NCI-H1417 treated with DMSO at 0.1 percent for 48 hours (cell line): ENCODE data around the gene BANP.
"Not testable (repeated sequence)": the region's sequence is repeated elsewhere in the genome, so short reads cannot be mapped to it uniquely, and the experiment has no call there.

Source experiments
- DNase-seq: peaks from one replicate; lab custom pipeline; 2025; lab: John Stamatoyannopoulos, UW

The BANP gene

DNA sequence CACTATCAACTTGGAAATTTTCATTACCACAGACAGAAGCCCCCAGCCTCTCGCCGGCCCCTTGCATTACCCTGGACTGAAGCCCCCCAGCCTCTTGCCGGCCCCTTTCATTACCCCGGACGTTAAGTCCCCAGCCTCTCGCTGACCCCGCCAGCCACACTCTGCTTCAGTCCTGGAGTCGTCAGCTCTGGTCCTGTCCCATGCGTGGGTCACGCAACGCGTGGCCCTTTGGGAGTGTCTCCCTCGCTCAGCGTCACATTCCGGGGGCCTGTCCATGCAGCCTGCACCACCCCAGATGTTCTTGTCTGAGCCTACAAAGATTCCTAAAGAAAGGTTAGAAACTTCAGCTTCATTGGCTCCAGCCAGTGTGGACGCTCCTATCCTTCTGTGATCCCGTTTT is 153.1 kb downstream of the BANP start:
- not testable (repeated sequence) for DNase-seq

DNA sequence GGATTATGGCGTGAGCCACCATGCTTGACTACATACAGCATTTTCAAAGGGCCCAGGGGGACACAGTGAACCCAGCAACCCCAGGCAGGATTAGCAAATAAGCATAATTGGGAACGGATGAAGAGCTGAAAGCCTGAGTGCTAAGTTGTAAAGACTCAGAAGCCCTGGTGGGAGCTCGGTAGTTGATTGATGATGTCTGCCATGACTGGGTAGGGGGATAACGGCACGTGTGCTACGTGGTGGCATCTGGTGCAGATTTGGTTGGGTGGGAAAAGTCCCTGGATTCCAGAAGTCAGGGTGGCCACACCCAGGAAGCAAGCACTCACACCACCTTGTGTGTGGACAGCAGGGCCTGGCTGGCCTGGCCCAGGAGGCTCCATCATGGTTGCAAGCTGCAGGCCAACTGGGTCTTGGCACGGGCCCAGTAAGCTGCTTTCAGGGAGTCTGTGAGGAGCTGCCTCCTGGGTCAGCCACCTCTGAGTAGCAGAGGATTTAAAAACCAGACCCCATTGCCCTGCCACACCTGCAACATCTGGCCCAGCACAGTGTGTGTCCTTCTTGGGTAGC is 154.4 kb downstream of the BANP start:
- DNase-seq = not testable (repeated sequence)

DNA sequence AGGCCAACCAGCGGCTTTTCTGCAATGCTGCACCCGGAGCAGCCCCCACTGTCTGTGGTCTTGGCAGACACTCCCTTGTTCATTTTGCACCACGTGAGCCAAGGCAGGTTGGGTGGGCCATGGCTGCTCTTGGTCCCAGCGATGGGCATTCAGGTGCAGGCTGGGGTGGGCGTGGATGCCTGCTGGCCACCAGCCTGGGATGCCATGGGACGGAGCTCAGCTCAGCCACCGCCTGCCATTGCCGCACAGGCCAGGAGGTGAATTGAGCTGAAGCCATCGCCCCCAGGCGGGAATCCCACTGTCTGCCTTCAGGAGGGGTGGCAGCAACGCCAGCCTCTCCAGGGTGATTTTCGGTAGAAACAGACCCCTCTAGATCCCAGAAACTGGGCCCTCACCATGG is 155.3 kb downstream of the BANP start:
- DNase-seq = not testable (repeated sequence)

DNA sequence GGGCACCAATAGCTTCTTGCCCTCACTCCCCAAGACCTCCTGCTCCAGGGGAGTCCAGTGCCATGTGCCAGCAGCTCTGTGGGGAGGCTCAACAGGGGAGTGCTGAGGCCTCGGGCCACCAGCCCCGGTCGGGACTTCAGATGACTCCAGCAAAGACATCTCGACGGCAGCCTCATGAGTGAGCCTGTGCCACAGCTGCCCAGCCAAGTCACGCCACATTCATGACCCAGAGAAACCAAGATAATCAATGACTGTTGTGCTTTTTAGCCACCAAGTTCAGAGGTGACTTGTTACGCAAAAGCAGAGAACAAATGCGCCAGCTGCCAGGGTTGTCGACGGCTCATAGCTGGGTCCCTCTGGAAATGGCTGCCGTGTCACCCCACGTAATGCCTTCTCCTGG is 157.5 kb downstream of the BANP start:
- no peak for DNase-seq

DNA sequence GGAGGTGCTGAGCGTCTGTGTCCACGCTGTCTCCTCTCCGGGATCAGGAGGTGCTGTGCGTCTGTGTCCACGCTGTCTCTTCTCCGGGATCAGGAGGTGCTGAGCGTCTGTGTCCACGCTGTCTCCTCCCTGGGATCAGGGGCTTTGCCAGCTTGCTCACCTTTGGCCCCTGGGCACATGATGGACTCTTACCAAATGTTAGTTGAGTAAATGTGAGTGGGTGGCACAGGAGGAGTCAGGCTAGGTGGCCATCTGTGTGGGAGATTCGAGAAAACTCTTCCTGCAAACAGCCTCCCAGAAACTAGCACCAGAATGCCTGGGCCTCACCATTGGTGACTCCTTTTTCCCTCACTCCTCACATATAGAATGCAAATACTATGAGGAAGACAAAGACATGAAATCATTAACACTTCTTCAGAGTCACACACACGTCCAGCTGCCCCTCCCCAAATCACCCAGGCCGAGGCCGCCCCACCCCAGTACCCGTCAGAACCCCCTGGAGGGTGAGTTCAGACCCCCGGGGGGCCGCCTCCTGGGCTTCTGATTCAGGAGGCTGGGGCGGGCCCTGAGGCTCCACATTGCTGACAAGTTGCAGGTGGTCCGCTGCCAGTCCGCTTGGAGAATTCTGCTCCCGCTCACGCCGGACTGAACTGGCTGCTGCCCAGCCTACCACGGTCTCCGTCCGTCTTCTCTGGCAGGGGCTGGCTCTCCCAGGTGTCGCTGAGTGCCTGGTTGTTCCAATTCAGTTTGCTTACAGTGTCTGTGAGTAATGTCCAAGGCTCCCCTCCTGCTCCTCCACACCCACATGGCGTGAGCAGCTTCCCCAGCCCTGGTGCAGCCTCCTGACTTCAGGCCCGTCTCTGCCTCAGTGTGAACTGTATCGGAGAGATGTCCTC is 158.7 kb downstream of the BANP start:
- not testable (repeated sequence) for DNase-seq

DNA sequence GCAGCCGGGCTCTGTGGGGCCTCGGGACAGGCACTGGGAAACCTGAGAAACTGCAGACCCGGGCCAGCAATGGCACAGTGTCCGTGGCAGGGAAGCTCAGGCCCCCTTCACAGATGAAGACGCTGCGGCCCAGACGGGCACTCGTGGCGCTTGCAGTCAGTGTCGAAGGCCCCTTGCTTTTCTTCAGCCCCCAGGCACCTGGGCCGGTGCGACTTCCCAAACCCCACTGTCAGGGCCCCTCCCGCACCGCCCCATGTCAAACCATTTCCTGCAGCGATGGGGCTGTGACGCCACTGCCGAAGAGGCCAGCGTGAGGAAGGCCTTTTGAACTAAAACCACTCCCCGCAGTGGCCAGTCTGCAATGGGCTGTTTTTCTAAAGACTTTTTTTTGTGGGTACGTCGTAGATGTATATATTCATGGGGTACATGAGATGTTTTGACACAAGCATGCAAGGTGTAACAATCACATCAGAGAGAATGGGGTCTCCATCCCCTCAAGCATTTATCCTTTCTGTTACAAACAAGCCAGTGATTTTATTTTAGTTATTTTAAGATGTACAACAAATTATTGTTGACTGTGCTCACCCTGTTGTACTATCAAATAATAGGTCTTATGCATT is 159.8 kb downstream of the BANP start:
- DNase-seq = not testable (repeated sequence)

DNA sequence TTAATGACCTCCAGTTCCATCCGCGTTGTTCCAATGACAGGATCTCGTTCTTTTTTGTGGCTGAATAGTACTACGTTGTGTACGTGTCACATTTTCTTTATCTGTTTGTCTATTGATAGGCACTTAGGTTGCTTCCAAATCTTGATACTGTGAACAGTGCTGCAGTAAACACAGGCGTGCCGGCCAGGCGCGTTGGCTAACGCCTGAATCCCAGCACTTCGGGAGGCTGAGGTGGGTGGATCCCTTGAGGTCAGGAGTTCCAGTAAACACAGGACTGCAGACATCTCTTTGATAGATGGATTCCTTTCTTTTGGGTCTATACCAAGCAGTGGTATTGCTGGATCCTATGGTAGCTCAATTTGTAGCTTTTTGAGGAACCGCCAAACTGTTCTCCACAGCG is 160.7 kb downstream of the BANP start:
- DNase-seq = not testable (repeated sequence)

DNA sequence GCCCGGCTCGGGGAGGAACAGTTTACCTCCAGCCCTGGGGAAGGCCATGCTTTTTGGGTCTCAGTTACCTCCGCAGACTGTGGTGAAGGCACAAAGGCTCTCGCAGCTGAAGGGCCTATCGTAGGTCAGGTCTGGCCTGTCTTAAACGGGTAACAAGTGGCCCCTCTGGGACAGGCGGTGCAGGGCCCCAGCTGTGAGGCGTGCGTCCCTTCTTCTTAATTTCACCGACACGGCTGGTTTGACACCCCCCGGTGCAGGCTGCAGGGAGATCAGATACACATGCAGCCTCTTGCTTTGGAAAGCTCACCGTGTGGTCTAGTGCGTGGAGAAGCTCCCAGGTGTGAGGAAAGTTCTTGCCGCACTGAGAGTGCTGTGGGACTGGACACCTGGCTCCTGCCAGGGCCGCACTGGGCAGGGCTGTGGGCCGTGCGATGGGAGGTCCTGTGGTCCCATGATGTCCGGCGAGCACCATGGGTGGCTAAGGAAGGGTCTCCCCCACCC is 162.4 kb downstream of the BANP start:
- no peak for DNase-seq

DNA sequence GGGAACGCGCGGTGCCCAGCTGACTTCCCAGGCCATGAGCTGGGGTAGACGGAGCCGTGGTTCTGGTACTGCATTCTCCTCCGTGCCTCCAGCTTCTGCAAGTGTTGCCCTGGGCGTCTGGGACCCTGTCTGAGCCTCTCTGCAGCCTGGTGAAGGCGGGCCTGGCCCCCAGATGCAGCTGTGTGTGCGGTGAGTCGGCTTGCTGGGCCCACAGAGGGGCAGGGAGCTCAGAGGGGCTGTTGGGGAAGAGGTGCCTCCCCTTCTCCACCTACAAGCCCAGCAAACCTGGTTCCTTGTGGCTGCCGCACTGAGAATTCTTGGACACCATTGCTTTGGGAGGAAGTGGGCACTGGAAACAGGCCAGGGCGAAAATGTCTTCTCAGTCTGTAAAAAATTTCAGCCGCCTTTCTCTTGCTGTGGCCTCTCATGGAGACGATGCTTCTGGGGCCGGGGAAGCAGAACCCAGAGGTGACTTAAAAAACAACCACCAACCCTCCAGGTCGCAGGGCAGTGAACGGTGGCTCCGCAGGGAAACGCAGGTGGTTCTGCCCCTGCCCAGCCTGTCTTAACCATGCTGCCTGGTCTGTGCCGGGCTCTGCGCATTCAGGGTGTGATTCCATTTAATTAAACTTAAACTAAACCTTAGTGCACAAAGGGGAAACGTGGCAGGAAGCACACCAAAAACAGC is 163.5 kb downstream of the BANP start:
- DNase-seq = not testable (repeated sequence)

DNA sequence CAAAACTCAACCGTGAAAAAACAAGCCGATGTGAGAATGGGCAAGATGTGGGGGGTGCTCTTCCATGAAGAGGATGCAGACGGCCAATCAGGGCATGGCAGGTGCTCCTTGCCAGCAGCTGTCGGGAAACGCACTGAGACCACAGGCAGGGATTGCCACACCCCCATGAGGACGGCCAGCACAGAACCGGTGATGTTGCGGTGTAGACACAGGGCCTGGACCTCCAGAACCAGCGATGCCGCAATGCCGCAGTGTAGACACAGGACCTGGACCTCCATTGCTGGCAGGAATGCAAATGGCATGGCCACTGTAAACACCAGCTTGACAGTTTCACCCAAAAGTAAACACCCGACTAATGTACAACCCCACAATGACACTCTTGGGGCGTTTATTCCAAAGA is 164.9 kb downstream of the BANP start:
- DNase-seq = no peak

DNA sequence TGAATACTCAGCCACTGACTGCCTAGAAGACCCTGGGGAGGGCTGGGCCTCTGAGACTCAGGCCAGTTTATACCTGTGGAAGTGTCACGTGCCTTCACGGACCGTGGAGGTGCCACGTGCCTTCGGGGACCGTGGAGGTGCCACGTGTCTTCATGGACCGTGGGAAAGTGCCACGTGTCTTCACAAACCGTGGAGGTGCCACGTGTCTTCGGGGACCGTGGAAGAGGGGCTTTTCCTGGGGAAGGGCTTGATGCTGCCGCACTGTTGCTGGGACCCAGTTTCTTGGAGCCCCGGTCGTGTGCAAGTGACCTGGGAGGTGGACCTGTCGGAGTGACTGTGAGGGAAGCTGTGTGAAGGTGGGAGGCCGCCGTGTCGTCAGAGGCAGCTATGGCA is 166.2 kb downstream of the BANP start:
- DNase-seq = no peak

DNA sequence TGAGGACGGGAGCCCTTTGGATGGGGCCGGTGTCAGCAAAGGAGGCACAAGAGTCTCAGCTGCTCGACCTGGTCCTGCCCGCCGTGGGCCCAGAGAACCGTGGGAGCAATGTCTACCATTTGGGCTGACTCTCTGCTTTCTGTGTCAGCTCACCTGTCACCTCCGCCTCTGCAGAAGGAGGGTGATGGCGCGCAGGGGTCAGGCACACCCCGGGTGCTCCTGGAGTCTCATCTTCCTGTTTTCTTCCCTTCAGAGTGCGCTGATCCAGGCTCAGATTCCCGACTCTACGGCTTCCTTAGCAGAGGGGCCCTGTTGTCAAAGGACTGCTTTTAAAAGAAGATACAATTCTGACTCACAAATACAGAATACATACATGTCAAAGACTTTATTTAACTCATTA is 167.1 kb downstream of the BANP start:
- no peak for DNase-seq

DNA sequence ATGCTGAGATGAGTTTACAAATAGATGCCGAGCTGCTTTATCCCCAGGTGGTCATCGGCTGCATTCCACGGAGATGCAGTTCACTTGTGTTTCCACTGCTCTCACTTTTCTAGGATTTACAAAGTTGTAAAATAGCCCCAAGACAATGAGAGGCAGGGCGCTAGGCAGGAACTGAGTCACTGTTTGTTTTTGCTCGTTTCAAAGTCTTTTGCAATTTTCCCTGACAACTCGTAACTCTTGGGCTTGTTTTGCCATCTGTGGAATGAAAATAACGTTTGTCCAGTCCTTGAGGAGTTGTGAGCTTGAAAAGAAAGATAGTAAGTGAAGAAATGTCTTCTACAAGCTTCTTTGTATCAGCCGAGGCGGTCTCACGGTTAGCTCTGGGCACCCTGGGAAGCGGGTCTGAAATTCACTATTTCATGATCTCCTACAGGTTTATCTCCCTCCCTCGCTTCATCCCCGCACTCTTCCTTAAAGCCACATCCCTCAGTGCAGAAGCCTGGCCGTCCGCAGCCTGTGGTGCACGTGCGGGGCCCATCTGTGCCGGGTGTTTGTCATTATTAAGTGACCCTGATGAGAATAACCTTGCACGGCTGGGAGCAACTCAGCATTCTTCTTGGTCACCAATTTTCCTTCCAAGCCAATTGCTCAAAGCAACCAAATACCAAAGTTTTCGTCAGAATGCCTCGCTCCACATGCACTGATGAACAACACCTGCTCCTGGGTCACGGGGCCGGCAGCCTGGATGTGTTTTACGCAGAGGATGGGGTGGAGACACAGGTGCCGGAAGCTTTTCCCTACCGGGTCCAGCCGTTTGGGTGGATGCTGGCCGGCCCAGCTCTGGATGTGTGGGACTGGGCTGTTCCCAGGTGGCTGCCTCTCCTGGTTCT is 167.9 kb downstream of the BANP start:
- DNase-seq = not testable (repeated sequence)

DNA sequence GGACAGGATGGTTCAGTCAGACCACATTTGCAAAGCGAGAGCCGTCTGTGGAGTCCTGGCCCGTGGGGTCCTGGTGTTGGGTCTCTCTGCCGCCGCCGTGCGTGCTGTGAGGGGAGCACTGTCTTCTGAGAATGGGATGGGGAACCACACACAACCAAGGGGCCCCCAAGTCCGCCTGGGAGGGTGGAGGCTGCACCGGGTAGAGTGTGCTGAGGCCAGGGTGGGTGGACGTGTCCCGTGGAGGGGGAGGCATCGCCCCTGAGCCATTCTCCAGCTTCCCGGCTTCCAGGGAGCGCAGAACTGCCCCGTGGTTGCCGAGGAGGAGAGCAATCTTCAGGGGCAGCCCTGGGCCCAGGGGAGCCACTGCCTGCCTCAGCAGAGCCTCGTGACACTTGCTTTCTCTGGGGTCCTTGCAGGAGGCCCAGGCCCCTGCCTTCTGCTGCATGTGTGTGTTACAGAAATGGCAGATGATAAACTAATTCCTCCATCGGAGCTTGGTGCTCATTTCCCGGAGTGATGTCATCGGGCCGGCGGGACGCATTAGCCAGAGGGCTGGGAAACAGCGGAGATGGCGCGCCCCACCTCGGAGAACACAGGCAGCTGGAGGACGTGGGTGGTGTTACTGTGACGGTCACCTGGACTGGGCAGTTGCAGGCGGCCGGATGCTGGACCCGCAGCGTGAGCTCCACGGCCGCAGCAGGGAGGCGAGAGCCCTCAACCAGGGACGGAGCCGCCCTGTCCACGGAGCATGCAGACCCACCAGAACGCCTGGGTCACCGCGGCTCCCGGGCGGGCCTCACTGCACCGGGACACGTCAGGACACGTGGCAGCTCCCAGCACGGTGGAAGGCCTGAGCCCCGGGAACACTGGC is 168.9 kb downstream of the BANP start:
- DNase-seq = not testable (repeated sequence)

DNA sequence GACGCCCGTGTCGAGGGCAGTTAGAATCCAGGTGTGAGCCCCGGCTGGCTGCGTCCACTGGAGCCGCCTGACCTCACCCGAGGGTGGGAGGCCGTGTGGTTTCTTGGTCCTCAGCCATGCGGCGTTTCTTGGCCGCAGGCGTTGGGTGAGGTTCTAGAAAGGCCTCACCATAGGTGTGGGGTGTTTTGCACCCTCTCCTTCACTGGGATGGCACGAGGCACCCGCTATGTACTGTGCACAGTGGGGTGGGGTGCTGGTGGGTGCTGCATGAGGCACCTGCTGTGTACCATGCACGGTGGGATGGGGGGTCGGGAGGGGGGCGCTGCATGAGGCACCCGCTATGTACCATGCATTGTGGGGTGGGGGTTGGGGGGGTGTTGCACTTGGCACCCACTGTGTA is 169.6 kb downstream of the BANP start:
- DNase-seq = no peak

DNA sequence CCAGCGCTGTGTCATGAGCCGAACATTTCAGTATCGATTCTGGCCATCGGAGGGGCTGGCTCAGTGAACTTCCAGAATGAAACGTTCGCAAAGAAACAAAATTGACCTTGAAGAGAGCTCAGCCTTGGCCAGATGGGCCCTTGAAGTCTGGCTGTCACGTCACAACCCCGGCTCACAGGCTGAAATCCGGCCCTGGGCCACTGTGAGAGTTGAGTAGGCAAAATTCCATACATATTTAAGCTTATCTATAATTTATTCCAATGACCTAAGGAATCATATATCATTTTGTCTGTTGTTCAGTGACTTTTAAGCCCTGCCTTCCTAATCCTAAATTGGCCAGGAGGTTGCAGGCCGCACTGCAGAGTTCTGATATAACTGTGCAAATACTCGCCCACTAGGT is 170.2 kb downstream of the BANP start:
- DNase-seq = not testable (repeated sequence)

DNA sequence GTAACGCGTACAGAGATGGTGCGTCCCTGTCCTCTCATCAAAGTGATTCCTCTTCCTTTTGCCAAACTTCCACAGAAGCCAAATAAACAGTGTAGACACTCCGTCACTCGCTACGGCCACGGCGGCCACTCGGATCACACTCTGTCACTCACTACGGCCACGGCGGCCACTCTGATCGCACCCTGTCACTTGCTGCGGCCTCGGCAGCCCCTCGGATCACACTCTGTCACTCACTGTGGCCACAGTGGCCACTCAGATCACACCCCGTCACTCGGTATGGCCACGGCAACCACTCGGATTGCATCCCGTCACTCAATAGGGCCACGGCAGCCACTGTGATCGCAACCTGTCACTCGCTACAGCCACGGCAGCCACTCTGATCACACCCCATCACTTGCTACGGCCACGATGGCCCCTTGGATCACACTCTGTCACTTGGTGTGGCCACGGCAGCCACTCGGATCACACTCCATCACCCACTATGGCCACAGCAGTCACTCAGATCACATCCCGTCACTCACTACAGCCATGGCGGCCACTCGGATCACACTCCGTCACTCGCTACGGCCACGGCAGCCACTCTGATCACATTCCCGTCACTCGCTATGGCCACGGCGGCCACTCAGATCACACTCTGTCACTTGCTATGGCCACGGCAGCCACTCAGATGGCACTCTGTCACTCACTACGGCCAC is 170.8 kb downstream of the BANP start:
- no peak for DNase-seq
